ENCODE measurements around the gene PPP2R1B.

- TF ChIP-seq, protein P1, sequence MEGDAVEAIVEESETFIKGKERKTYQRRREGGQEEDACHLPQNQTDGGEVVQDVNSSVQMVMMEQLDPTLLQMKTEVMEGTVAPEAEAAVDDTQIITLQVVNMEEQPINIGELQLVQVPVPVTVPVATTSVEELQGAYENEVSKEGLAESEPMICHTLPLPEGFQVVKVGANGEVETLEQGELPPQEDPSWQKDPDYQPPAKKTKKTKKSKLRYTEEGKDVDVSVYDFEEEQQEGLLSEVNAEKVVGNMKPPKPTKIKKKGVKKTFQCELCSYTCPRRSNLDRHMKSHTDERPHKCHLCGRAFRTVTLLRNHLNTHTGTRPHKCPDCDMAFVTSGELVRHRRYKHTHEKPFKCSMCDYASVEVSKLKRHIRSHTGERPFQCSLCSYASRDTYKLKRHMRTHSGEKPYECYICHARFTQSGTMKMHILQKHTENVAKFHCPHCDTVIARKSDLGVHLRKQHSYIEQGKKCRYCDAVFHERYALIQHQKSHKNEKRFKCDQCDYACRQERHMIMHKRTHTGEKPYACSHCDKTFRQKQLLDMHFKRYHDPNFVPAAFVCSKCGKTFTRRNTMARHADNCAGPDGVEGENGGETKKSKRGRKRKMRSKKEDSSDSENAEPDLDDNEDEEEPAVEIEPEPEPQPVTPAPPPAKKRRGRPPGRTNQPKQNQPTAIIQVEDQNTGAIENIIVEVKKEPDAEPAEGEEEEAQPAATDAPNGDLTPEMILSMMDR (optimal IDR thresholded peaks at IDR 0.05 in 1 of 3, IDR thresholded peaks at IDR 0.05 in 1 of 3, conservative IDR thresholded peaks at IDR 0.05 in 1 of 3; ENCODE audit: extremely low read depth in 1 of 3, insufficient read depth in 2 of 3, low read length in 3 of 3), result no peak
- TF ChIP-seq EZH2 (IDR thresholded peaks at IDR 0.05; ENCODE audit: low read length), result no peak
These were observed 4.5 kb upstream of the PPP2R1B start for GRCh38 chr11:111770581-111771134.
